ENCODE data around the gene ABCA2.
"Not testable (repeated sequence)": the region's sequence is repeated elsewhere in the genome, so short reads cannot be mapped to it uniquely, and the experiment has no call there.

The ABCA2 gene

GRCh38 chr9:137062798-137063197 is 34.8 kb upstream of the ABCA2 start:
- DNase-seq = not testable (repeated sequence)

GRCh38 chr9:137062384-137062783 is 34.3 kb upstream of the ABCA2 start:
- no peak for DNase-seq

DNA sequence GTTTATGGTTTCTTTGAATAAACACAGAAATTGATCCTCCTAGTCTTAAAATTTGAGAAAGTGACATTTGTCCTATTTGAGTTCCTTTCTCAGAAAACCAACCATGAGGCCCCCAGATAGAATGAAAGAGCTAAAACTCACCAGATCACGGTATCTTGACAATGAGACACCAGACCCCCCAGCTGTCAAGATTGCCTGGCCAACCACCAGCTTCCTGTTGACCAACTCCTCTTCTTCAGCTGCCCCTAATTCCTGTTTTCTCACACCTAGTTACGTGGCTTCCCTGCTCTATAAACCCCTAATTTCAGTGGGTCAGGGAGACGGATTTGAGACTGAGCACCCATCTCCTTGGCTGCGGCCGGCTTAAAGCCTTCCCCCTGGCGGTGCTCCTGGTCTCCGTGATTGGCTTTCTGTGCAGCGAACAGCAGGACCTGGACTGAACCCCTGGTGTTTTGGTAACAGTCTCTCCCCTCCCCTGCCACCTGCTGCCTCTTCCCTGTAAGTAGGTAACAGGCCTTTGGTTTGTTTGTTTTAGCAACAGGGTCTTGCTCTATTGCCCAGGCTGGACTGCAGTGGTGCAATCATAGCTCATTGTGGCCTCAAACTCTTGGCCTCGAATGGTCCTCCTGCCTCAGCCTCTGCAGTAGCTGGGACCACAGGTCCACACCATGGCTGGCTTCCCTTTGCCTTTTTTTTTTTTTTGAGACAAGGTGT is 30.6 kb upstream of the ABCA2 start:
- no peak for DNase-seq

DNA sequence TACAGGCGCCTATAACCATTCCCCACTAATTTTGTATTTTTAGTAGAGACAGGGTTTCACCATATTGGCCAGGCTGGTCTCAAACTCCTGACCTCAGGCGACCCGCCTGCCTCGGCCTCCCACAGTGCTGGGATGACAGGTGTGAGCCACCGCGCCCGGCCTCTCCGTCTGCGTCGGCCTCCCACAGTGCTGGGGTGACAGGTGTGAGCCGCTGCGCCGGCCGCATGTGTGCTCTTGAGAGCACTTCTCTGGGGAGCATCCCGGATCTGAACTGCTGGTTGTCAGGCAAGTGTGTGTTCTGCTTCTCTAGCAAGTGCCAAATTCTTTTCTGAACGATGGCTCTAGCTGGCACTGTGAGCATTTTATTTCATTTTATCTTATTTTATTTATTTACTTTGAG is 29.5 kb upstream of the ABCA2 start:
- no peak for DNase-seq

DNA sequence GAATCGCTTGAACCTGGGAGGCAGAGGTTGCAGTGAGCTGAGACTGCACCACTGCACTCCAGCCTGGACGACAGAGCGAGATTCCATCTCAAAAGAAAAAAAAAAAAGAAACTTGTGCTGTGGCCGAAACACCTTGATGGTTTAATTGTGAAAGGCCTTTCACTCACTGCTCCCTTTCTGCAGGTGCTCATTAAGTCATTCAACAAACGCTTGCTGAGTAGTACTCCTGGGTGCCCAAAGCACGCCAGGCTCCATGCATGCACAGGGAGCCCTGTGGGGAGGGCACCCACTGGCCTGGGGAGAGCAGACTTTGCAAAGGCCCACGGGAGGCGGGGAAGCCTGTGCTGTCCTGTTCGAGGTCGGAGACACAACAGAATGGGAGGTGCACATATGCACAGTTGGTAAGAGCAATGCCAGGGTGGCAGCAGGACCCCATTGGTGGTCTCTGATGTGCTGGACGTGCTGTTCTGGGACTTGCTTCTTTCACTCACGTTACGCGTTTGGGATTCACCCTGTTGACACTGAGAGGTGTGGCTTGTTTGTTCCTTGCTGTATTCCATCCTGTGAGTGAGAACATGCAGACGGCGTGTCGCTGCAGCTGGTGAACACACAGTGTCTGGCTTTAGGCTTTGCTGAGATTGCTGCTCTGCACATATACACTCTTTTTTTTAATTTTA is 28.8 kb upstream of the ABCA2 start:
- DNase-seq = no peak

DNA sequence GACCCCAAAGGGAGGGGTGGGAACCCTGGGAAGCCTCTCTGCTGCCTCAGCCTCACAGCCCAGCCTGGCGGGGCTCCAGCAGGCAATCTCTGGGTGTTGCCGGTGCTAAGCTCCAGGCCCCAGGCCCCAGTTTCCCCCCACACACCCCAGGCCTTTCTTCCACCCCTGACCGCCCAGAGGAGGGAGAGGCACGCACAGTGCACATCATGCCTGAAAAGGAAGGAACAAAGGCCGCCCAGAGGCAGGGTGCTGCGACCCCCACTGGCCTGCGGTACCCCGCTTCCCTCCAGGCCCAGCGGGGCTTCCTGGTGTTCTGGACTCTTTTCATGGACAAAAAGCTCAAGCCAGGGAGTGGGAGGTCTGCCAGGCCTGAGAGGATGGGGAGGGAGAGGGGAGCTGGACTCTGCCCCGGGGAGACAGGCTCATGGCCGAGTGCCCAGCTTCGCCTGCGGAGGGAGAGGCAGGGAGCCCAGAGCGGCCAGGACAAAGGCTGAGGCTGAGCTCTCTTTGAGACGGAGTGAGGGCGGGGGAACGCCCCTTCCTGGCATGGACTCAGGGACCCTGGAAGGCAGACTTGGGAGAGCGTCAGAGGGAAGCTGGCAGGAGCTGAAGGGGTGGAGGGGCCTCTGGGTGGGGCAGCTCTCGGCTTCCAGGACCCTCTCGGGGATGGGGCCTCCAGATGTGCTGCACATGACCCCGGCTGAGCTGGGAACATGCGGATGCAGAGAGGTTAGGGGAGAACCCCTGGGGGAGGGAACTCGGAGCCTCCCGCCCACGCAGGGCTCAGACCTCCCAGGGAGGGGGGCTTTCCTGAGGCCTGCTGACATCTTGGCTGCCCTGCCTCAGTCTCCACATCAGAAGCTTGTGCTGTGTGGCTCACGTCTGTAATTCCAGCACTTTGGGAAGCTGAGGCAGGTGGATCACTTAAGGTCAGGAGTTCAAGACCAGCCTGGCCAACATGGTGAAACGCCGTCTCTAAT is 27.6 kb upstream of the ABCA2 start:
- DNase-seq = no peak

- no peak for DNase-seq
Measured at GRCh38 chr9:137054932-137055384, 26.9 kb upstream of the ABCA2 start.

DNA sequence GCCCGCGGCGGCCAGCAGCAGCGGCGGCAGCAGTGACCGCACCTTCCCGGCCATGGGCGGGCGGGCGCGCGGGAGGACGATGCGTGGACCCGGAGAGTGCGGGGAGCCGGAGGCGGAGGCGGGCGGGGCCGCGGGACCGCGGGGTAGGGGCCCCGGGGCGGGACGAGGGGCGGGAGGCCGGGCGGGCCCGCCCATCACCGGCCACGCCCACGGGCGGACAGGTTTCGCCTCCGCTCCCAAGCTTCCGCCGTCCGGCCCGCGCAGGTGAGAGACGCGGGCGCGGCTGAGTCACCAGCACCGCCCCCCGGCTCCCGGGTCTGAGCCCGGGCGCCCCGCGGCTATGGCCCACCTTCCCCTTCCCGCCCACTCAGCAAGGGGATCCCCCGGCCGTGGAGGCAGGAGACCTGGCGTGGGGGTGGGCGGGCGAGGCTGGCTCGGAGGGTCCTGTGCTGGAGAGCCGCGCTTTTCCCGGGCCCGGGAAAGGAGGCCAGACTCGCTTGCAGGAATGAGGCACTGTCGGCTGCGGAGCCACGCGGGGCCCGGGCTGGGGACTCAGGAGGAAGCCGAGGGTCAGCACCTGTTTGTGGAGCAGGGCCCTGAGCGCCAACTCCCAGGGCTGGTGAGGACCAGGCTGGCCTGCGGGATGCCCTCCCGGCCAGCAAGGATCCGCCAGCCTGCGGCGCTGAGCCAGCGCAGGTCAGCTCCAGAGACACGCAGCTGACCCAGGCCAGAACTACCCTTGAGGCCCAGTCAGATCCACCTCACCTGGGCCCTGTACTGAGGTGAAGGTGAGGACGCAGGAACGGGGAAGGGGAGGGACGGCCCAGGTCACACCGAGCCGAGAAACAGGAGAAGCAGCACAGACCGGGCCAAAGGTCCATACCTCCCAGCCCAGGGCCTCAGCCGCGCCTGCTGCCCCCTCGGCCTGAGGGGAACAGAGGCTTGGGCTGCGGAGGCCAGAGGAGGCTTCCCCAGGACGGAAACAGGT is 26.2 kb upstream of the ABCA2 start, which contains the start of gene ENTPD2:
ENTPD2 (minus strand) TSS at position 118 of the 988 bp plus-strand sequence; CDS start at position 54, 64 bp downstream.
- DNase-seq = no peak

- DNase-seq = no peak
Measured at GRCh38 chr9:137052998-137053943, 25.2 kb upstream of the ABCA2 start.

GRCh38 chr9:137052293-137052692 is 24.3 kb upstream of the ABCA2 start:
- no peak for DNase-seq

DNA sequence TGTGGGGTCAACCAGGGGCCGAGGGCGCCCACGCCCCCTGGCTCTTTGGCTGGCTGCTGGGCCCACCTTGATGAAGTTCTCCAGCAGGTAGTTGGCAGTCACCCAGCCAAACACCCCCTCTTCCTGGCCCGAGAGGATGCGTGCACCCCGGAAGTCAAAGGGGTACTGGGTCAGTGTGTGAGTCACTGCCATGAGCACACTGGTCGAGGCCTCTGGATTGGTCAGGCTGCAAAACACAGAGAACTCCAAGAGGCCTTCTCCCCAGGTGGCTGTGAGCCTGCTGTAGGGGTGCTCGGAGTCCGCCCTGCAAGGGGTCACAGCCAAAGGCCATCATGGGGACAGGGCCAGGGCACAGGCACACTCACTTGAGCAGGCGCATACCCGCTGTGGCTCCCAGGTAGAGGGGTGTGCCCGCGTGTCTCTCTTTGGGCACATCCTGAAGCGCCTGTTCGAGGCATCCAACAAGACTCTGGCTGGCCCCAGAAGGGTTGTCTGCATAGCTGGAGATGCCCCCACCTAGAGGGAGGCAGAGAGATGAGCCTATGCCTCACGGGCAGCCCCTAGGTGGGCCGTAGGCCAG is 23.2 kb upstream of the ABCA2 start:
- DNase-seq = no peak

DNA sequence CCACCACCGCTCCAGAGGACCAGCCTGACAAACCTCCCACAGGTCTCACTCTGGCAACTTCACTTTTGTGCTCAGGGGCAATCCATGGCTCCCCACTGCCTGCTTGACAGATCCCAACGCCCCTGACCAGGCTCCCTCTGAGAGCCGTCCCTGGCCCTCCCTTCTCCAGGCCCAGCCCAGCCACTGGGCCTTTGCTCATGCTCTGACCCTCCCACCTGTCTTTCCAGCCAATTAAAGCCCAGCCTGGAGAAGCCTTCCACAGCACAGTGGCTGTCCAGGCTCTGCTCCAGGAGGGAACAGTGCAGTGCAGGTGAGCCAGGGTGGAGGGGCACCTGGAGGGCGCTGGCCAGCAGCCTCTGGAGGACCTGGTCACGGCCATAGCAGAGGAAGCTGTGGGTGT is 22.5 kb upstream of the ABCA2 start:
- no peak for DNase-seq

GRCh38 chr9:137049544-137050449 is 21.8 kb upstream of the ABCA2 start:
- DNase-seq = no peak

- DNase-seq = no peak
Measured at GRCh38 chr9:137048655-137049543, 20.9 kb upstream of the ABCA2 start.

GRCh38 chr9:137046088-137046787 is 18.2 kb upstream of the ABCA2 start, which contains the start of gene NPDC1:
TSS of gene NPDC1 (minus strand) at chr9:137046177. CDS start at chr9:137045989, 188 bp downstream.
- DNase-seq = no peak

- DNase-seq = no peak
Measured at GRCh38 chr9:137045294-137046087, 17.5 kb upstream of the ABCA2 start.
